HG02981 (cell line): Measurements from ENCODE around the gene BOC.
A peak's percentile ranks its signal among the peaks of the same experiment; 100 is the strongest.

Experiments
- ATAC-seq: cut with Tn5 transposase; IDR thresholded peaks from one replicate; pipeline ENCODE4 v1.9.1; 2021; ENCODE audit warnings: mild to moderate bottlenecking, moderate library complexity; ENCODE audit not compliant: unreplicated experiment

Gene BOC

DNA sequence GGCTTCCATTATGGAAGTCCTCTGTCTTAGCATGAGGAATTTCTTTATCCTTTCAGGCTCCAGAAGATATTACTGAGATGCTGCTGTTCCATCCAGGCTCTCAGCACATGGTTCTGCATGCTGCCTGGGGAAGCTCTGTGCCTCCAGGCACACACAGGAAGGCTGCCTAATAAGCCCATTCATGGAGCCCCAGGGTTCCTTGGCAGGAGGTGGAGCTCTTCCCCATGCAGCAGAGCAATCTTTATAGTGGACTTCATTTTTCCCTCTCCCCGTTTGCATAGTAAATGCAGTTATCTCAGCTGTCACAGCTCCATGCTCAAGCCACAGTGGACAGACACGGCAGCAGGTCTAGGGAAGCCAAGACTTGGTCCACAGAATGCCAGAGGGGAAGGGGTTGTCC lies 57.6 kb downstream of the BOC start:
- ATAC-seq, result no peak

DNA sequence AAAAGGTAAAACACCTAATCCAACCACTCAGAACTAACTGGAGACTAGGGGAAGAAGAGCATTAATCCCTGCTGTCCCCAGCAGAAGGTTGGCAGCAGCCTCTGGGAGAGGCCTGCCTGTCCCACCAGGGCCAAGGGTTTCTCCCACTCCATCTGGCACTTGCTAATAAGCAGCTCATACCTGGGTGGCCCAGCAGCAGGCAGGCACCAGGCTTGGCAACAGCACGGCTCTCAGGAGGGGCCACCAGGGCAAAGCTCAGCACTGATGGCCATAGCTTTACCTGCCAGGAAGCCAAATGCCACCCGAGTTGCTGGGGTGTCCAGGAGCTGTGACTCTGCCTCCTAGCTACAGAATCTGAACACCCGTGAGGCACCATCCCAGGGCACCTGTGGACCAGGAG lies 58.3 kb downstream of the BOC start:
- ATAC-seq, result no peak

DNA sequence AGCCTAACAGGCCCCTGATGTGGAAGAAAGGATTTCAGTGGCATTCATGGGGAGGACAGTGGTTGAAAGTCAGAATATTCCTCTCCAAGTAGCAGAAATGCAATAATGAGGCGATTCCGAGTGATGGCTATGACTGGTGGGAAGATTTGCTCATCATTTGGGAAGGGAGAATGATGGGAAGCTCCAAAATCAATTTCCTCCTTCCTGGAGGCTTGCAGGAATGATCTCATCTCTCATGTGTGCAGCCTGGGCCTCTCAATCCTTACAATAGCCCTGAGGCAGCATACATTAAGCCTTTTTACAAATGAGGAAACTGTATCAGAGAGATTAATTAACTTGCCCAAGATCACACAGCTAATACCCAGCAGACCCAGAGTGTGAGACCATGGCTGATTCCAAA lies 58.7 kb downstream of the BOC start:
- ATAC-seq, result no peak

GRCh38 chr3:113270786-113271185 lies 59.4 kb downstream of the BOC start:
- ATAC-seq, result no peak

DNA sequence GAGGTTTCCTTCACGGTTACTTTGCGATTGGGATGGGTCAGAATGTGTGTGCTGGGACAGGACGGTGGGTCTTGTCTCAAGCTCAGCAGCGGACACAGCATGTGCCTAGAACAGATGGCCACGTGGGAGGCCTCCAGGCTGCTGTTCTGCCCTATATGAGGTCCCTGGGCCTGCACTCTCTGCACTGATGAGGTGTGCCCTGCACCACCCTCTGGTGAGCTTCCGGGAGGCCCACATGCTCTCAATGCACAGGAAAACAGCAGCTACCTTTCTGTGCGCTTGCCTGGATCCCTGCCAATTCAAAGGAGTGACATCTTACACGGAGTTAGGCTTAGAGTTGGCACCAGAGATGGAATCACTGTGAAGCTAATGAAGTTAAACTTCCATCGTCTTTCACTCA lies 59.8 kb downstream of the BOC start:
- ATAC-seq, result no peak

DNA sequence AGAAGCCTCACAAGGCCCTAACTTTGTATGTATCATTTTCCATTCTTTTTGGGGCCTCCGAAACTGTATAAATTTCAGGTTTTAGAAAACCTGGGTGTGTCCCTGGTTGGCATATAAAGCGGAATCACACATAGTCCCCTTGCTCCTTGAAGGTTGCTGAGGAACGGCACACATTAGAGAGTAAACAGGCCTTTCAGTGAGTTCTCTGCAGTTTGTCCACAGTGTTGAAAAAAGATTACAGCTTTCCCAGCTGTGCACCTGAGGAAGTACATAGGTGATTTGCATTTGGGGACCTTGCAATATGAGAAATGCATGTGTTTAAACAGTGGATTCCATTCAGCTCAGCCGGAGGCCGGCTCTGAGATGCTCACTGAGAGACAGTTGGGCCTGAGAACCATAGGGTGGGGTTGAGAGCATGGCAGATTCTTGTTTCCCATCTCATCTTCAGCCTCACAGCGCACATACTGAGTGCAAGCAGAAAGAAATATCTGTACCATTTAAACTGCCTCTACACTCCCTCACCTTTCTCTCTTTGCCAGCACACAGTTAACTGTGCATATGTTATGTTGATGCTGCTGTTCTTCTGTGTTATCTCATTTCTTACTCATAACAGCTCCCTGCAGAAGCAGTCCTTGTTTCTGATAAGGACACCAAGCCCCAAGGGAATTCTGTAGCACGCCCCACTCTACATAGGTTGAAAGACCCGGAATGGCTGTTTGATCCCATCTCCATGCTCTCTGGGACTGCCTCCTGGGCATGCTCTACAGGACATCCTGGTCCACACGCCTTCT lies 60.4 kb downstream of the BOC start:
- ATAC-seq, result no peak

GRCh38 chr3:113272385-113272779 lies 61.0 kb downstream of the BOC start:
- no peak for ATAC-seq

DNA sequence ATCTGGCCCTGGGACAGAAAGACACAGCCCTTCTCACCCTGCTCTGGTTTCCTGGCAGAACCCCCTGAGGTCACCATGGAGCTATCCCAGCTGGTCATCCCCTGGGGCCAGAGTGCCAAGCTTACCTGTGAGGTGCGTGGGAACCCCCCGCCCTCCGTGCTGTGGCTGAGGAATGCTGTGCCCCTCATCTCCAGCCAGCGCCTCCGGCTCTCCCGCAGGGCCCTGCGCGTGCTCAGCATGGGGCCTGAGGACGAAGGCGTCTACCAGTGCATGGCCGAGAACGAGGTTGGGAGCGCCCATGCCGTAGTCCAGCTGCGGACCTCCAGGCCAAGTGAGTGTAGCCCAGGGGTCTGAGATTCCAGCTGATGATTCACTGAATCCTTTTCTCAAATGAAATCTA lies 61.7 kb downstream of the BOC start:
- ATAC-seq, result no peak

GRCh38 chr3:113273604-113274378 lies 62.4 kb downstream of the BOC start:
- ATAC-seq, result no peak

DNA sequence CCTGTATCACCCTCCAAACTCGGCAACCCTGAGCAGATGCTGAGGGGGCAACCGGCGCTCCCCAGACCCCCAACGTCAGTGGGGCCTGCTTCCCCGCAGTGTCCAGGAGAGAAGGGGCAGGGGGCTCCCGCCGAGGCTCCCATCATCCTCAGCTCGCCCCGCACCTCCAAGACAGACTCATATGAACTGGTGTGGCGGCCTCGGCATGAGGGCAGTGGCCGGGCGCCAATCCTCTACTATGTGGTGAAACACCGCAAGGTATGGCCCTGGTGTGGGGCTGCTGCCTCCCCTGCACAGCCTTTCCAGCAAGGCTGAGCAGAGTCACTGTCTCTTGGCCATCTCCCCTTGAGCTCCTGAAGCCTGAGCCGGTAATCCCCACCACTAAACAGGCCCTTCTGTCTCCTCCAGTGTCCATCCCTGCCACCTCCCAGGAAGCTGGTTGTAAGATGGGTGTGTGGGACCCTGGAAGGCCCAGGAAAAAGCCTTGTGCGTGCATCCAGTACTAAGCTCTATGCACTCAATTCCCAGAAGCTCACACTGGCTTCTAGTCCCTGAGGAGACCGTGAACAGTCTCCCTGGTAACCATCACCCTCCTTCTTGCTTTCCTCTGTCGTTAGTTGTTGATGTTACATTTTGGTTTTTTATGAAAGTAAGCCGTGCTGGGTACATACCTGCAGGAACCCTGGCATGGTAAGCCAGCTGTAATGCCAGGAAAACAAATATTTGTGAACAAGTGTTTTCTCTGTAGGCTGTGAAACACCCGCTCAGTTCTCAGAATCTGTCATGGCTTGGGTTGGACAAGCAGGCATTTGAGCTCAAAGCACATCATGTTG lies 63.3 kb downstream of the BOC start:
- no peak for ATAC-seq

- ATAC-seq, result no peak
Observed at GRCh38 chr3:113275258-113275556, 63.9 kb downstream of the BOC start.

DNA sequence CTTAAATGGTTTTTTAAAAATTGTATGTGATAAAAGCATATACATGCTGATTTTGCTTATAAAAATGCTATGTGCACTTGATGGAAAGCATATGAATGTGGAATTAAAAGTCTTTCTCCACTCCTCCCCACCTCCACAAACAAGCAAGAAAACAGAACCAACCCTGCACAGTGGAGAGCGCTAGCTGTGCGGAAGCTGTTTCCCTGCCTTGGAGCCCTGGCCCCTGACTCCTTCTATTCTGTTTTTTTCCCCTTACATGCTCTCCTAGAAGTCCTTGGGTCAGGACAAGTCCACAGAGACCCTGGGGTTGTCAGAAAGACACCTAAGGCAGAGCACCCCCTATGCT lies 64.2 kb downstream of the BOC start:
- no peak for ATAC-seq

DNA sequence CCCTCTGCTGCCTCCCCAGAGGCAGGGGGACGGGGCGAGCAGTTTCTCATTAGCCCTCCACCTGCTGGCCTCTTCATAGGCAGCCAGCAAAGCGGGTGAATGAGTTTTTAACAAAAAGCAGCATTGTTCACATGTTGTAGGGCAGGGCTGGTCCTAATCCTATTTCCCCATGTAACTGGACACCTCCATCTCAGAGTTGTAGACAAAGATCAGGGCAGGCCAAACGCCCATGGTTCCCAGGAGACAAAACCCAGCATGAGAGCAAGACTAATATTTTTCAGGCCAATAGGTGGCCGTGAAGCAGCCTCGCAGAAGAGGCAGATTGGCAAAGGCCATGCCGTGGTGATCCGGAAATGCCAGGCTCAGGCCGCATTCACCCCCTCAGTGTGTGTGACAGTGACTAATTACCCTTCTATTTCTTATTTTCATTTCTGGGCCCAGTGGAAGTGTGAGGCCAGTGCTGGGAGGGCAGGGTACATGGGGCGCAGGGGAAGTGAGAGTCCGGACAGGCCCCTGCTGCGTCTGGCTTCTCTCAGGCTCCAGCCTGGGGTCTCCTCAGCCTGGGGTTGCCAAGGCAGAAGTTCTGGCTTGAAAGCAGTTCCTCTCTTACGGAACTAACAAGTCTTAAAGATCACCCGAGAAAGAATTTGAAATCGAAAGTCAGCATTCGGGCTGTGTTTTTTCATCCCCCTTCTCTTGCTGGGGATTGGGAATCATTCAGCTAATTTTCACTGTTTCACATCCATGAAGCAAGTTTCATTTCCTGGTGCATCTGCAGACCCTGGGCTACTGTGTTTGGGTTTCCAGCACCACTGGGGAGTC lies 64.8 kb downstream of the BOC start:
- ATAC-seq, result peak; percentile 77

DNA sequence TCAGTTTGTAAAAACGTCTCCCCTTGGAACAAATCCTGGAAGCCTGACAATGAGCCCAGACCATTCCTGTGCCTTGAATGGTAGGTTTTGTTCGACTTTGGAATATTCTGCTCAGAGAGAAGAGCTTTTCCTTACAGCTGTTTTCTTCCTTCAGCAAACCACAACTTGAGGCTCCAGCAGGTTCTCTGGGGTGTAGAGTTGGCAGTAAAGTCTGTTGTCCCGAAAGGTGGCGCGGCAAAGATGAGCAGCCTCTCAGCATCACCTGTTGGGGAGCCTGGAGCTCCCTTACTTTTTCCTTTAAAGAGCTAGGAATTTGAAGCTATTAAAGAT lies 65.4 kb downstream of the BOC start:
- no peak for ATAC-seq

DNA sequence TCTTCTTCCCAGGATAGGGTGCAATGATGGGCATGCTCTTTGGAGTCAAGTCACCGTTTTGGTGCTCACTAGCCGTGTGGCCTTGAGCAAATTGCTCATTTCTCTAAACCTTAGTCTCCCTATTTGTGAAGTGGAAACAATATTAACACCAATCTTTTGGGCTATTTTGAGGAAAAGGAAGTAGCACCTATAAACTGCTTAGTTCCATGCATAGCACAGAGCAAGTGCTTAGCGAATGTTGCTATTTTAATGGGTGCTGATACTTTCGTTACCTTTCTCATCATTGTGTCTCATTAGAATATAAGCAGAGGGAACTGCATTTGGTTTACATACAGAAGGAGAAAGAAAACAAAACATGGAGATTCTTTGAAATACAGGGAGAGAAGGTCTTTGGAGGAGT lies 66.1 kb downstream of the BOC start:
- no peak for ATAC-seq

- no peak for ATAC-seq
Observed at GRCh38 chr3:113277941-113278598, 66.7 kb downstream of the BOC start.

DNA sequence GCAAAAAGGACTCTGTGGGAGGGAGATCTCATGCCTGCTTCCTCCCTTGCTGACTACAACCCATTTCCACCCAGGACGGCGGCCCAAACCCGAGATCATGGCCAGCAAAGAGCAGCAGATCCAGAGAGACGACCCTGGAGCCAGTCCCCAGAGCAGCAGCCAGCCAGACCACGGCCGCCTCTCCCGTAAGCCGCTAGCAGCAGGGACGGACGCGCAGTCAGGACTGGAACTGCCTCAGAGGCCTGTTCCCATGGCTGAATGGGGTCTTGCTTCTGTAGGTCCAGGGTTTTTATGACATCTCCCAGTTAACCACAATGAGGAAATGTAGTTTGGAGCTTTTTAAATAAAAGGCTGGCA lies 67.2 kb downstream of the BOC start:
- no peak for ATAC-seq

- no peak for ATAC-seq
Observed at GRCh38 chr3:113279686-113280085, 68.3 kb downstream of the BOC start.

DNA sequence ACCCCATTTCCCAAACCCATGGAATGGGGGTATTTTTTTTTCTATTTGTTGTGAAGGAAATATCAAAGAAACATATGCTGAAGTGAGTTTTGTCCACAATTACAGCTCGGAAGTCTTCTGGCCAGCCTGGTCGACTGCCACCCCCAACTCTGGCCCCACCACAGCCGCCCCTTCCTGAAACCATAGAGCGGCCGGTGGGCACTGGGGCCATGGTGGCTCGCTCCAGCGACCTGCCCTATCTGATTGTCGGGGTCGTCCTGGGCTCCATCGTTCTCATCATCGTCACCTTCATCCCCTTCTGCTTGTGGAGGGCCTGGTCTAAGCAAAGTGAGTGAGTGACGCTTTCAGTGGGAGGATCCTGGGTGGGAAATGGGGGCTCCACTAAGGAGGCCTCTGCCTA lies 71.9 kb downstream of the BOC start:
- ATAC-seq, result no peak

DNA sequence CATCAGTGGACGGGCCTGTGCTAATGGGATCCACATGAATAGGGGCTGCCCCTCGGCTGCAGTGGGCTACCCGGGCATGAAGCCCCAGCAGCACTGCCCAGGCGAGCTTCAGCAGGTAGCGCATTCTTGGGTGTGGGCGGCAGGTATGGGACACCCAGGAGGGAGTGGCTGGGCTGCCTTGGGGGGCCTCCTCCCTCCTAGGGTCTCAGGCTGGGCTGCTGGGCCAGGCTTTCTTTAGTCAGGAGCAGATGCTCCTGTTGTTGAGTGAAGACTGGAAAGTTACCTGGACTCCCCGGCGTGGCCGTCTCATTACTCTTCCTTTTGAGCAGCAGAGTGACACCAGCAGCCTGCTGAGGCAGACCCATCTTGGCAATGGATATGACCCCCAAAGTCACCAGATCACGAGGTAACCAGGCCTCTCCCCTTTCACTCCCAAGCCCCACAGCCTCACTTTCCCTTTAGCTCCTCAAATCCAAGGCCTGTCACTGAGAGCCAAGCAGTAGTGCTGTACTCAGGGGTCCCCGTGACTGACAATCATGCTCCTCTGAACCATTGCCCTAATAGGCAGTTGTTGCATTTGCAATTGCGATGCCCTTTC lies 73.2 kb downstream of the BOC start:
- no peak for ATAC-seq
